DND-41 (cell line): ENCODE measurements around the gene OXGR1.

Source experiments
- CTCF ChIP-seq: IDR thresholded peaks from 2 replicates; pipeline ENCODE4 v1.5.1; 2012; ENCODE audit warnings: borderline replicate concordance, low read length, moderate library complexity, mild to moderate bottlenecking; ENCODE audit not compliant: poor library complexity, severe bottlenecking; ENCODE audit errors: extremely low read depth
- EZH2 ChIP-seq: IDR thresholded peaks from 3 replicates; pipeline ENCODE4 v1.6.1; 2012; ENCODE audit warnings: borderline replicate concordance, low read depth, mild to moderate bottlenecking, moderate library complexity, low read length, inconsistent platforms; ENCODE audit not compliant: severe bottlenecking

GRCh38 chr13:96963786-96964475 is 30.3 kb downstream of the OXGR1 start:
- TF ChIP-seq CTCF (no peak), EZH2 (no peak)
